ENCODE data around the gene LIMS4.
"Not testable (repeated sequence)": the region's sequence is repeated elsewhere in the genome, so short reads cannot be mapped to it uniquely, and the experiment has no call there.

DNA sequence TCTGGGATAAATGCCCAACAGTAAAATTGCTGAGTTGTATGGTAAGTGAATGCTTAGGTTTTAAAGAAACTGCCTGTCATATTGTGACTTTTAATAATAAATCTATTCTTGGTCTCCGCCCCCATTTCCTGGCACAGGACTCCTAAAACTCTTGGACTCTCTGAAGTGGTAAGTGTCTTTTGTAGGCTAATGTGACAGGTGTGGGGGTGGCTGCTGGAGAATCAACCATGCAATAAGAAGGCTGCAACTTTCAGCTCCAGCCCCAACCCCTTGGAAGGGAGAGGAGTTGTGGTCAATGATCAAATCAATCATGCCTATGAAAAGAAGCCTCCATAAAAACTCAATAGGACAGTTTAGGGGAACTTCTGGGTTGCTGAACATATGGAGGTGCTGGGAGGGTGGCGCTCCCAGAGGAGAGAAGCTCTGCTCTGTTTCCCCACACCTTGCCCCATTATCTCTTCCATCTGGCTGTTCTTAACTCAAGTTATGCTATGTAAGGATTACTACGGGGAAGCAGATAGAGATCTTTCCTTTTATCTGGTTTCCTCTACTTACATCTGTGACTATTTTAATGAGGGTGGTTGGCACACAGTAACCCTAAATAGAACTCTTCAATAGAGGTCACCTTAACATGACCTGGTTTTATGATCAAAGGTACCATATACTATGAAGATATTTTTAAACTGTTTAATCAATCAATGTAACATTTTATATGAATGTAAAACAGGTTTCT, 3.2 kb upstream of the LIMS4 start:
- TF ChIP-seq EZH2 (IDR thresholded peaks at IDR 0.05; ENCODE audit: insufficient read depth, low read length); CTCF (IDR thresholded peaks at IDR 0.05; ENCODE audit: insufficient read depth, low read depth, low read length): not testable (repeated sequence)

All from astrocyte (in vitro differentiated cells and primary cell).